Liver (tissue), 9 donors: ENCODE data around the gene MAP3K9. TPM values are rescaled to one million over a fixed set of nuclear protein-coding genes. Genes with fewer than 3 reads are reported as not detected.

Experiments used
- DNase-seq: peaks from one replicate; pipeline ENCODE4 v3.0.0-alpha.2; 2017; ENCODE audit warnings: low spot score
- H3K27ac ChIP-seq, 2 donors: one replicate each; pipeline ENCODE4 v1.7.0; 2013; ENCODE audit warnings: inconsistent platforms in 2 of 2, low read length in 2 of 2, control low read depth in 1 of 2, low read depth in 1 of 2, mild to moderate bottlenecking in 1 of 2
- H3K27me3 ChIP-seq, 4 donors: one replicate each; pipeline versions ENCODE4 v1.6.1 to v1.7.0; 2013; ENCODE audit warnings: low read length in 3 of 4, inconsistent platforms in 1 of 4, mild to moderate bottlenecking in 1 of 4, moderate library complexity in 1 of 4; ENCODE audit not compliant: control insufficient read depth in 4 of 4, insufficient read depth in 4 of 4
- H3K36me3 ChIP-seq, 4 donors: one replicate each; pipeline versions ENCODE4 v1.6.1 to v1.7.0; 2013; ENCODE audit warnings: low read length in 3 of 4, mild to moderate bottlenecking in 3 of 4, low read depth in 1 of 4, moderate library complexity in 1 of 4; ENCODE audit not compliant: control insufficient read depth in 4 of 4, insufficient read depth in 3 of 4
- H3K4me1 ChIP-seq, 4 donors: one replicate each; pipeline versions ENCODE4 v1.6.1 to v1.7.0; 2013; ENCODE audit warnings: low read length in 3 of 4, mild to moderate bottlenecking in 3 of 4, moderate library complexity in 1 of 4; ENCODE audit not compliant: control insufficient read depth in 4 of 4, insufficient read depth in 4 of 4
- H3K4me3 ChIP-seq, 3 donors: one replicate each; pipeline versions ENCODE4 v1.6.1 to v1.7.0; 2013; ENCODE audit warnings: low read length in 3 of 3, control low read depth in 1 of 3, low read depth in 1 of 3, mild to moderate bottlenecking in 1 of 3
- H3K9ac ChIP-seq, 2 donors: one replicate each; pipeline ENCODE4 v1.7.0; 2013; ENCODE audit warnings: low read length in 2 of 2, mild to moderate bottlenecking in 2 of 2, moderate library complexity in 2 of 2, control low read depth in 1 of 2, low read depth in 1 of 2
- H3K9me3 ChIP-seq, 4 donors: one replicate each; pipeline versions ENCODE4 v1.6.1 to v1.7.0; 2013; ENCODE audit warnings: low read length in 3 of 4; ENCODE audit not compliant: control insufficient read depth in 4 of 4
- ATF3 ChIP-seq: IDR thresholded peaks from 2 replicates; pipeline ENCODE4 v1.6.1; 2016; ENCODE audit warnings: antibody characterized with exemption
- CTCF ChIP-seq: fragments of 150-350 bp; IDR thresholded peaks from 2 replicates; pipeline ENCODE4 v1.5.1; 2017; ENCODE audit warnings: improper control_type of control experiment, low read depth, low read length; ENCODE audit not compliant: missing input control
- EGR1 ChIP-seq, 2 donors: IDR thresholded peaks; 2 replicates each; pipeline ENCODE4 v1.6.1; 2016 to 2018; ENCODE audit warnings: antibody characterized with exemption in 2 of 2, low read depth in 2 of 2
- FOXA1 ChIP-seq: IDR thresholded peaks from 2 replicates; pipeline ENCODE4 v1.6.1; 2016; ENCODE audit warnings: antibody characterized with exemption
- FOXA2 ChIP-seq: IDR thresholded peaks from 2 replicates; pipeline ENCODE4 v1.6.1; 2016; ENCODE audit warnings: antibody characterized with exemption
- GABPA ChIP-seq, 2 donors: IDR thresholded peaks in 1 of 2; conservative IDR thresholded peaks in 1 of 2; 2 replicates each; pipeline ENCODE4 v1.6.1; 2016; ENCODE audit warnings: antibody characterized with exemption in 2 of 2, mild to moderate bottlenecking in 1 of 2, moderate library complexity in 1 of 2
- HNF4A ChIP-seq, 2 donors: conservative IDR thresholded peaks; 2 replicates each; pipeline ENCODE4 v1.6.1; 2016; ENCODE audit warnings: antibody characterized with exemption in 2 of 2, mild to moderate bottlenecking in 2 of 2
- HNF4G ChIP-seq: IDR thresholded peaks from 2 replicates; pipeline ENCODE4 v1.6.1; 2016; ENCODE audit warnings: antibody characterized with exemption
- JUND ChIP-seq, 2 donors: IDR thresholded peaks; 2 replicates each; pipeline ENCODE4 v1.6.1; 2016; ENCODE audit warnings: antibody characterized with exemption in 2 of 2
- NR2F2 ChIP-seq: IDR thresholded peaks from 2 replicates; pipeline ENCODE4 v1.6.1; 2016; ENCODE audit warnings: antibody characterized with exemption
- RAD21 ChIP-seq, 2 donors: IDR thresholded peaks; 2 replicates each; pipeline ENCODE4 v1.6.1; 2016; ENCODE audit warnings: antibody characterized with exemption in 2 of 2, mild to moderate bottlenecking in 2 of 2
- RXRA ChIP-seq, 2 donors: IDR thresholded peaks; 2 replicates each; pipeline ENCODE4 v1.6.1; 2017 to 2018; ENCODE audit warnings: antibody characterized with exemption in 2 of 2, mild to moderate bottlenecking in 1 of 2
- TAF1 ChIP-seq: conservative IDR thresholded peaks from 2 replicates; pipeline ENCODE4 v1.6.1; 2016; ENCODE audit warnings: antibody characterized with exemption, mild to moderate bottlenecking
- YY1 ChIP-seq: IDR thresholded peaks from 2 replicates; pipeline ENCODE4 v1.6.1; 2016; ENCODE audit warnings: antibody characterized with exemption, mild to moderate bottlenecking
- WGBS: extraction: QIAGEN DNeasy Blood & Tissue Kit; methylation state at CpG from one replicate; pipeline ENCODE4 v1.1.7; 2013; 5-methylcytosine and 5-hydroxymethylcytosine counted together
- polyA plus RNA-seq, 2 donors: library from polyadenylated mRNA; stranded (reverse) in 1 of 2; unstranded in 1 of 2; fragments of 200-250 nt in 1 of 2; fragments of >200 nt in 1 of 2; fragmentation: Nextera tagmentation in 1 of 2; extraction: Ambion mirVana in 1 of 2; gene quantifications; one replicate each; pipeline versions ENCODE4 v1.2.1 to v1.2.3, GENCODE V29; 2013 to 2015
- total RNA-seq, 2 donors: library from RNA; depleted of rRNA; stranded (reverse); fragments of >200 nt; gene quantifications; one replicate each; pipeline ENCODE4 v1.2.3, GENCODE V29; 2014
- TF ChIP-seq, protein P1 (sequence below): IDR thresholded peaks from 2 replicates; pipeline ENCODE4 v1.6.1; 2016; ENCODE audit warnings: antibody characterized with exemption, mild to moderate bottlenecking
- TF ChIP-seq, protein P2 (sequence below): IDR thresholded peaks from 2 replicates; pipeline ENCODE4 v1.6.1; 2016; ENCODE audit warnings: antibody characterized with exemption
- donor health status: healthy.
- donor health status: healthy.
- donor health status: healthy.
- donor health status: healthy.
- donor health status: healthy.

The MAP3K9 gene
- total and polyA plus RNA-seq, 4 donors = 0.65 to 5.2 (median 0.80) TPM

- H3K36me3 ChIP-seq = peaks cover 0 to 5% (median under 1%) of the 10 kb centered on the region in 4 donors
- H3K4me3 ChIP-seq = no peak overlapping the region
- H3K27me3 ChIP-seq = no peaks in the 10 kb centered on the region
- DNase-seq = no peak
- no peak overlapping the region for H3K9ac ChIP-seq
- WGBS = 84% methylated on average over 9 of the region's 9 CpGs
- no peaks in the 10 kb centered on the region for H3K9me3 ChIP-seq
- H3K4me1 ChIP-seq = no peaks in the 10 kb centered on the region
- TF ChIP-seq FOXA1 (no peak), HNF4A (conservative IDR thresholded peaks at IDR 0.05) (no peak), EGR1 (IDR thresholded peaks at IDR 0.05; ENCODE audit: low read depth in 2 of 2) (no peak), TAF1 (no peak), NR2F2 (no peak), YY1 (no peak), JUND (IDR thresholded peaks at IDR 0.05) (no peak), ATF3 (no peak)
- no peak overlapping the region for H3K27ac ChIP-seq
These were observed 16.4 kb downstream of the MAP3K9 start for GRCh38 chr14:70792939-70793338.

GRCh38 chr14:70791971-70792370, 17.3 kb downstream of the MAP3K9 start:
- H3K36me3 ChIP-seq = peaks cover 0 to 5% (median under 1%) of the 10 kb centered on the region in 4 donors
- no peak for DNase-seq
- H3K9ac ChIP-seq = no peak overlapping the region
- WGBS = 96% methylated on average over 7 of the region's 7 CpGs
- H3K9me3 ChIP-seq = no peaks in the 10 kb centered on the region
- no peaks in the 10 kb centered on the region for H3K27me3 ChIP-seq
- H3K27ac ChIP-seq = no peak overlapping the region
- H3K4me1 ChIP-seq = no peaks in the 10 kb centered on the region
- no peak for TF ChIP-seq GABPA (IDR thresholded peaks at IDR 0.05 in 1 of 2, conservative IDR thresholded peaks at IDR 0.05 in 1 of 2)
- no peak for TF ChIP-seq FOXA2
- TF ChIP-seq ATF3 = no peak
- no peak for TF ChIP-seq RXRA (IDR thresholded peaks at IDR 0.05)
- no peak for TF ChIP-seq TAF1
- no peak for TF ChIP-seq HNF4A (conservative IDR thresholded peaks at IDR 0.05)
- TF ChIP-seq HNF4G = no peak
- no peak for TF ChIP-seq RAD21 (IDR thresholded peaks at IDR 0.05)
- TF ChIP-seq NR2F2 = no peak
- TF ChIP-seq, protein P1, sequence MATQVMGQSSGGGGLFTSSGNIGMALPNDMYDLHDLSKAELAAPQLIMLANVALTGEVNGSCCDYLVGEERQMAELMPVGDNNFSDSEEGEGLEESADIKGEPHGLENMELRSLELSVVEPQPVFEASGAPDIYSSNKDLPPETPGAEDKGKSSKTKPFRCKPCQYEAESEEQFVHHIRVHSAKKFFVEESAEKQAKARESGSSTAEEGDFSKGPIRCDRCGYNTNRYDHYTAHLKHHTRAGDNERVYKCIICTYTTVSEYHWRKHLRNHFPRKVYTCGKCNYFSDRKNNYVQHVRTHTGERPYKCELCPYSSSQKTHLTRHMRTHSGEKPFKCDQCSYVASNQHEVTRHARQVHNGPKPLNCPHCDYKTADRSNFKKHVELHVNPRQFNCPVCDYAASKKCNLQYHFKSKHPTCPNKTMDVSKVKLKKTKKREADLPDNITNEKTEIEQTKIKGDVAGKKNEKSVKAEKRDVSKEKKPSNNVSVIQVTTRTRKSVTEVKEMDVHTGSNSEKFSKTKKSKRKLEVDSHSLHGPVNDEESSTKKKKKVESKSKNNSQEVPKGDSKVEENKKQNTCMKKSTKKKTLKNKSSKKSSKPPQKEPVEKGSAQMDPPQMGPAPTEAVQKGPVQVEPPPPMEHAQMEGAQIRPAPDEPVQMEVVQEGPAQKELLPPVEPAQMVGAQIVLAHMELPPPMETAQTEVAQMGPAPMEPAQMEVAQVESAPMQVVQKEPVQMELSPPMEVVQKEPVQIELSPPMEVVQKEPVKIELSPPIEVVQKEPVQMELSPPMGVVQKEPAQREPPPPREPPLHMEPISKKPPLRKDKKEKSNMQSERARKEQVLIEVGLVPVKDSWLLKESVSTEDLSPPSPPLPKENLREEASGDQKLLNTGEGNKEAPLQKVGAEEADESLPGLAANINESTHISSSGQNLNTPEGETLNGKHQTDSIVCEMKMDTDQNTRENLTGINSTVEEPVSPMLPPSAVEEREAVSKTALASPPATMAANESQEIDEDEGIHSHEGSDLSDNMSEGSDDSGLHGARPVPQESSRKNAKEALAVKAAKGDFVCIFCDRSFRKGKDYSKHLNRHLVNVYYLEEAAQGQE = no peak
- TF ChIP-seq, protein P2, sequence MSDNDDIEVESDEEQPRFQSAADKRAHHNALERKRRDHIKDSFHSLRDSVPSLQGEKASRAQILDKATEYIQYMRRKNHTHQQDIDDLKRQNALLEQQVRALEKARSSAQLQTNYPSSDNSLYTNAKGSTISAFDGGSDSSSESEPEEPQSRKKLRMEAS = no peak
- no peak for TF ChIP-seq YY1
- TF ChIP-seq CTCF = no peak
- H3K4me3 ChIP-seq = no peak overlapping the region
